Activated CD8-positive, alpha-beta memory T cell treated with anti-CD3 and anti-CD28 coated beads, Interleukin-2, amount 50 U/mL, for 4 hours (primary cell): Measurements from ENCODE around the gene LILRB5.
"Not testable (repeated sequence)": the region's sequence is repeated elsewhere in the genome, so short reads cannot be mapped to it uniquely, and the experiment has no call there.

Experiments
- DNase-seq: peaks from one replicate; pipeline ENCODE4 v3.0.0-alpha.2; 2020

The LILRB5 gene

DNA sequence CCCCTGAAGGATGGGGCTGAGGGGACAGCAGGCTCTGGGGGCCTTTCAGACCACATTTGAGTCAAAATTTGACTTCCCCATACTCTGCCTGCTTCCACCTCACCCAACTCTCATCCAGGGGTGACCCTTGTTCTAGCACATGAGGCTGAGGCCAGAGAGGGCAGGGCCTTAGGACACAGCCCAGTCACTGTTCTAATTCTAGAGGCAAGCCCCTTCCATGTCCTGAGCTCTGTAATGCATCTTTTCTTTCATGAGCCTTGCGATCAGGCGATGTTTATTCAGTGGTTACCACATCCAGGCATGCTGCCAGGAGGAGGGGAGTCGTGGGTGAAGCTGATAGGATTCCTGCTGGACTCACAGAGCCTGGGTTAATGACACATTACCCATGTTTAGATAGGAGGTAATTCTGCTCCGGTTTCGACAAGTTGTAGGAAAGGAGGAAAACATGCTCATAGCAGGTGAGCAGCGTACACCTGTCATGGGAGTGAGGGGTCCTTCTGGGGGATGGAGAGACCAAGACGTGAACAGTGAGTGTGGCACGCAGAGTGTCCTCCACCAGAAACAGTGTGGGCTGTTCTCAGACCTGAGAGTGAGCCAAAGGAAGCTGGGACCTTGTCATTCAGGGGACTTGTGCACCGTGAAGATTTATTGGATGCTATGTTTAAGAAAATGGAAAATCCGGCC, 47.1 kb downstream of the LILRB5 start:
- no peak for DNase-seq

- no peak for DNase-seq
Observed at GRCh38 chr19:54209058-54209810, 47.8 kb downstream of the LILRB5 start.

GRCh38 chr19:54208784-54209057, 48.4 kb downstream of the LILRB5 start:
- DNase-seq = no peak

DNA sequence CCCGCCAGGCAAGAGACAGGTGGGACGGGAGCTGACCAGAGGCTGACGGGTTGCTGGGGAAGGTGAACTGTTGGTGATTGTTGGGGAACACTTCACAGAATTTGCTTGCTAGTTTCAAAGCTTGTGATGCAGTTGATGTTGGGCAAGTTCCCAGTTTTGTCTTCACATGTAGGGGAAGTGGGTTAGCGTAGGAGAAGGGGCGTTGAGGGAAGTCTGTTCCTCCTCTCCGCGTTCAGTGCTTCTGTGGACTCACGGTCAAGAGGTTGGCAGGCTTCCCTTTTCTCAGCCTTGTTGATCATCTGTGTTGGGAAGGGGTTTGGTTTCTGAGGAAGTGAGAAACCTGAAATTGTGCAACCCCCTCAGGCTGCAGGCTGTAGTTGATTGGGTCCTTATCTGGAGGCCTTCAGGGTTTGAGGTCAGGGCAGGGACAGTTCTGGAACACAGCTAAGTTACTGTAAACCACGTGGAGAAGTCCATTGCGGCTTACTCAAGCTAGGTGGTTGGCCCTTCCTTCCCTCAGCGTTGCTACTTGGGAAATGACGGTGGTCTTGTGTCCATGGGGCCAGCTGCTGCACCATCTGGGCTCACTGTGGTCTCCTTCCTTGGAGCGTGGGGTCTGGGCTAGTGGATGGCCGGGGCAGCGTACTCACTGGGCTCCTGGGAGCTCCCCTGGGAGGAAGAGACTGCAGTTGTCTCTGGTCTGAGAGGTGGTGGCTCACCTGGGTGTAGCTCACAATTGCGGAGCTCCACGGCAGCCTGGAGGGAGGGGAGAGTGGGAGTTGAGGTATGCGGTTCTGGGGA, 48.9 kb downstream of the LILRB5 start:
- no peak for DNase-seq

- no peak for DNase-seq
Observed at GRCh38 chr19:54207676-54207982, 49.4 kb downstream of the LILRB5 start.

- DNase-seq = not testable (repeated sequence)
Observed at GRCh38 chr19:54207193-54207592, 49.9 kb downstream of the LILRB5 start.

DNA sequence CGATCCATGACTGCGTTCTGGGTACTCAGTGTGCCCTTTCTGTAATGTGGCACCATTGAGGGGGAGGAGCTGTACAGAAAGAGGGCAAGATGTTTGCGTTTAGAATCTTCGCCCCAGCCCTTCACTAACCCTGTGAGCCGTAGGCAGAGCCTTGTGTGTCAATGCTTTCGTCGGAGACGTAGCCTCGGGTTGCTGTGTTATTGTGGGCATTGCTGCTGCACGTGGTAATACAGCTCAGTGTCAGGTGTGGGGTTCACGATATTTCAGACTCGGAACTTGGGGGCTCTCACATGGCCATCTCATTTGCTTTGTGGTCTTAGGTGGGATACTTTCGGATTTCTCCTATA, 50.3 kb downstream of the LILRB5 start:
- DNase-seq = no peak

DNA sequence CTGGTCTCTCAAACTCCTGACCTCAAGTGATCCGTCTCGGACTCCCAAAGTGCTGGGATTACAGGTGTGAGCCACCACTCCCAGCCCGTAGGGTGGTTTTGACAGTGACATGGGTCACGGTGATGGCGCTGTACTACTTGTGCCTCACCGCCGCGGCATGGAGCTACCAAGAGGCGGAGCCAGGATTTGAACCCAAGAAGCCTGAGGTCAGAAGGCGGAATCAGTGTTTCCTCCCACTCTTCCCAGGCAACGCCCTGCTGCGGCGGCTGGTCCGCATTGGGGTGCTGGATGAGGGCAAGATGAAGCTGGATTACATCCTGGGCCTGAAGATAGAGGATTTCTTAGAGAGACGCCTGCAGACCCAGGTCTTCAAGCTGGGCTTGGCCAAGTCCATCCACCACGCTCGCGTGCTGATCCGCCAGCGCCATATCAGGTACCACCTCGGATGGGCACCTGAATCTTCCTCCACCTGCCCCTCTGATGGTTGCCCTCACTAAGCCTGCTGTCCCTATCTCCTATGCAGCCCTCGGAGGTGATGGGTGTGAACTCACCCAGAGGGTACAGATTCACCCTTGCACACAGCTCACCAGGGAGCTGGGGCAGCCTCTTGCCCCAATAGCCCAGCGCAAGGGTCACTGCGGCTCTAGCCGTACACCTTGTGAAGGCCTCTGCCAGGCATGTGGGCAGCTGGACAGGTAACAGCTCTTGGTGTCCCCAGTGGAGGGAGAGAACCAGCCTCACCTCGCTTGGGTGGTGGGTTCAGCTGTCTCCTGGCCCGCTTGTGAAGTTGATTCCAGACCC, 50.8 kb downstream of the LILRB5 start:
- no peak for DNase-seq

- no peak for DNase-seq
Observed at GRCh38 chr19:54204767-54205468, 52.2 kb downstream of the LILRB5 start.

- no peak for DNase-seq
Observed at GRCh38 chr19:54203151-54203611, 53.9 kb downstream of the LILRB5 start.

GRCh38 chr19:54201980-54202379, 55.1 kb downstream of the LILRB5 start:
- no peak for DNase-seq

- DNase-seq = no peak
Observed at GRCh38 chr19:54201172-54201701, 55.8 kb downstream of the LILRB5 start.
